ENCODE data around the gene UHRF2.

UHRF2 gene

DNA sequence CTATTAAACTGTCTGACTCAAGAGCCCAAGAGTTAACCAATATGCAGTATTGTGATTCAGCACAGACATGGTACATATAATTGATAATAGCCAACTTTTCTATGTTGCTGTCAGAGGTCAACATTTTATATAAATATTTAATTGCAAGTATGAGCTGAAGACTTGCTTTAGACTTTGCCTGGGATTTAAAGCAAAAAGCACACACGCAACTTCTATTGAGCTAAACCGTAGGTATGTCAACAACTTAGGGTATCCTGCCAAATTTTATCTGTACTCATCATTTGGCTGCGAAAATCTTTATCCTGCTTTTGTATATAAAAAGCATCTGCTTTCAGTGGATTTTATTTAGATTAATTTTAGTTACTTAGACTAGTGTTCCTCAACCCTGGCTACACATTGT, 27.4 kb downstream of the UHRF2 start:
- Histone ChIP-seq H4K20me1 (ENCODE audit: insufficient read depth, low read length) (peaks cover 47% of the 10 kb centered on the region), H3F3A (ENCODE audit: insufficient read depth, low read length) (0 out of 2 replicates have a peak, but pooled peaks cover 3% of the 10 kb centered on the region), H3K27ac (ENCODE audit: low read length) (no peak overlapping the region), H3K4me3 (ENCODE audit: low read length) (no peak overlapping the region), H3K4me2 (ENCODE audit: low read depth, low read length) (no peak overlapping the region), H3K79me2 (ENCODE audit: low read length) (peaks cover 100% of the 10 kb centered on the region), H3K27me3 (replicated peaks; ENCODE audit: insufficient read depth, low read length) (no peaks in the 10 kb centered on the region), H2AFZ (ENCODE audit: low read length) (no peak overlapping the region), H3K9ac (ENCODE audit: low read length) (no peak overlapping the region), H3K4me1 (ENCODE audit: low read length) (no peaks in the 10 kb centered on the region), H3K36me3 (replicated peaks; ENCODE audit: insufficient read depth, low read length) (peaks cover 7% of the 10 kb centered on the region; the same call in 1 of the 2 replicates), H3K9me2 (replicated peaks; ENCODE audit: insufficient read depth, low read length) (no peaks in the 10 kb centered on the region), H3K9me3 (replicated peaks; ENCODE audit: insufficient read depth, low read length) (no peaks in the 10 kb centered on the region)
- TF ChIP-seq, protein P1, sequence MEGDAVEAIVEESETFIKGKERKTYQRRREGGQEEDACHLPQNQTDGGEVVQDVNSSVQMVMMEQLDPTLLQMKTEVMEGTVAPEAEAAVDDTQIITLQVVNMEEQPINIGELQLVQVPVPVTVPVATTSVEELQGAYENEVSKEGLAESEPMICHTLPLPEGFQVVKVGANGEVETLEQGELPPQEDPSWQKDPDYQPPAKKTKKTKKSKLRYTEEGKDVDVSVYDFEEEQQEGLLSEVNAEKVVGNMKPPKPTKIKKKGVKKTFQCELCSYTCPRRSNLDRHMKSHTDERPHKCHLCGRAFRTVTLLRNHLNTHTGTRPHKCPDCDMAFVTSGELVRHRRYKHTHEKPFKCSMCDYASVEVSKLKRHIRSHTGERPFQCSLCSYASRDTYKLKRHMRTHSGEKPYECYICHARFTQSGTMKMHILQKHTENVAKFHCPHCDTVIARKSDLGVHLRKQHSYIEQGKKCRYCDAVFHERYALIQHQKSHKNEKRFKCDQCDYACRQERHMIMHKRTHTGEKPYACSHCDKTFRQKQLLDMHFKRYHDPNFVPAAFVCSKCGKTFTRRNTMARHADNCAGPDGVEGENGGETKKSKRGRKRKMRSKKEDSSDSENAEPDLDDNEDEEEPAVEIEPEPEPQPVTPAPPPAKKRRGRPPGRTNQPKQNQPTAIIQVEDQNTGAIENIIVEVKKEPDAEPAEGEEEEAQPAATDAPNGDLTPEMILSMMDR (IDR thresholded peaks at IDR 0.05; ENCODE audit: low read length), result no peak
- TF ChIP-seq EZH2 (optimal IDR thresholded peaks at IDR 0.05; ENCODE audit: low read depth, low read length), result no peak
- no peak for DNase-seq

DNA sequence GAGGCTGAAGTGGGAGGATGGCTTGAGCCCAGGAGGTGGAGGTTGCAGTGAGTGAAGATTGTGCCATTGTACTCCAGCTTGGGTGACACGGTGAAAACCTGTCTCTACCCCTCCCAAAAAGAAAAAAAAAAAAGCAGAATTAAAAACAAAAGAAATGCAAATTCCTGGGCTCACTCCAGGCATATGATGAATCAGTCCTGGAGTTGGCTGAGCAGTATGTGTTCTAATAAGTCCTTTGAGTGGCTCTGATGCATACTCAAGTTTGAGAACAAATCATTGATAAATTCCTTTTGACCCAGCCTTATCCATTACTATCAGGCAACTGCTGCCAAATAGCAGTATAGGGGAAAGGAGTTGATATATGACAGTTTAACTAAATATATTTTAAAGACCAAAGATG, 28.3 kb downstream of the UHRF2 start:
- Histone ChIP-seq H3K79me2 (ENCODE audit: low read length) (peaks cover 100% of the 10 kb centered on the region), H3K27me3 (replicated peaks; ENCODE audit: insufficient read depth, low read length) (no peaks in the 10 kb centered on the region)
- TF ChIP-seq EZH2 (optimal IDR thresholded peaks at IDR 0.05; ENCODE audit: low read depth, low read length) (no peak), EZH2phosphoT487 (IDR thresholded peaks at IDR 0.05; ENCODE audit: low read length) (no peak)
- TF ChIP-seq, protein P1 (IDR thresholded peaks at IDR 0.05; ENCODE audit: low read length), result no peak

DNA sequence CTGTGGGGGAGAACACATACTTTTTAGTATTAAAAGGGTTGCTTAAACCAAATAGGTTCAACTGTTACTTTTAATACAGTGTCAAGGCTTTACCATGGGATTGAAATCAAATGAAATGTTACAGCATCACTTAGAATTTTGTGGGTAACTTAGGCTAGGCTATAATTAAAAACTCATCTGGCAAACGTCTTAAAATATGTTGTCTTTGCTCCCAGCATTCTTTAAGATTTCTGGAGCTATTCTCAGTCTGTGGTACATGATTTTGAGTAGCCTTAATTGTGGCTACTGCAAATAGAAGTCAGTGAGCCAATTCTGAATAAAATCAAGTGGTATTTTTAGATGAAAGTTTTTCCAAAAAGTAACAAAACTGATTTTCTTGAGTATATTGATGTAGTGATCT, 30.7 kb downstream of the UHRF2 start:
- DNase-seq, result no peak
- Histone ChIP-seq H2AFZ (ENCODE audit: low read length) (no peak overlapping the region), H3K36me3 (replicated peaks; ENCODE audit: insufficient read depth, low read length) (peaks cover 7% of the 10 kb centered on the region; the same call in 1 of the 2 replicates), H3K9ac (ENCODE audit: low read length) (no peak overlapping the region), H4K20me1 (ENCODE audit: insufficient read depth, low read length) (peaks cover 38% of the 10 kb centered on the region), H3F3A (ENCODE audit: insufficient read depth, low read length) (0 out of 2 replicates have a peak, but pooled peaks cover 3% of the 10 kb centered on the region), H3K4me3 (ENCODE audit: low read length) (no peak overlapping the region), H3K4me2 (ENCODE audit: low read depth, low read length) (no peak overlapping the region), H3K27me3 (replicated peaks; ENCODE audit: insufficient read depth, low read length) (no peaks in the 10 kb centered on the region), H3K9me2 (replicated peaks; ENCODE audit: insufficient read depth, low read length) (no peaks in the 10 kb centered on the region), H3K4me1 (ENCODE audit: low read length) (no peaks in the 10 kb centered on the region), H3K27ac (ENCODE audit: low read length) (no peak overlapping the region), H3K9me3 (replicated peaks; ENCODE audit: insufficient read depth, low read length) (no peaks in the 10 kb centered on the region), H3K79me2 (ENCODE audit: low read length) (peaks cover 100% of the 10 kb centered on the region)
- TF ChIP-seq, protein P1 (IDR thresholded peaks at IDR 0.05; ENCODE audit: low read length), result no peak
- TF ChIP-seq EZH2 (optimal IDR thresholded peaks at IDR 0.05; ENCODE audit: low read depth, low read length) (no peak), EZH2phosphoT487 (IDR thresholded peaks at IDR 0.05; ENCODE audit: low read length) (no peak)

More for the DNA sequence above, 28.3 kb downstream of the UHRF2 start:
- H3F3A ChIP-seq (ENCODE audit: insufficient read depth, low read length), result 0 out of 2 replicates have a peak, but pooled peaks cover 3% of the 10 kb centered on the region
- H3K4me2 ChIP-seq (ENCODE audit: low read depth, low read length), result no peak overlapping the region
- H4K20me1 ChIP-seq (ENCODE audit: insufficient read depth, low read length), result peaks cover 44% of the 10 kb centered on the region
- H3K4me1 ChIP-seq (ENCODE audit: low read length), result no peaks in the 10 kb centered on the region
- H3K36me3 ChIP-seq (replicated peaks; ENCODE audit: insufficient read depth, low read length), result peaks cover 7% of the 10 kb centered on the region; the same call in 1 of the 2 replicates
- H3K27ac ChIP-seq (ENCODE audit: low read length), result no peak overlapping the region
- no peak overlapping the region for H3K9ac ChIP-seq (ENCODE audit: low read length)
- H3K9me2 ChIP-seq (replicated peaks; ENCODE audit: insufficient read depth, low read length), result no peaks in the 10 kb centered on the region
- H2AFZ ChIP-seq (ENCODE audit: low read length), result no peak overlapping the region
- no peak for DNase-seq
- H3K9me3 ChIP-seq (replicated peaks; ENCODE audit: insufficient read depth, low read length), result no peaks in the 10 kb centered on the region
- no peak overlapping the region for H3K4me3 ChIP-seq (ENCODE audit: low read length)

Data from MM.1S (cell line).